ENCODE data around the gene SAC3D1.

SAC3D1 gene

GRCh38 chr11:65060913-65061408, 20.0 kb downstream of the SAC3D1 start:
- DNase-seq: no peak

GRCh38 chr11:65063532-65063931, 22.5 kb downstream of the SAC3D1 start:
- DNase-seq: no peak

- no peak for DNase-seq
These were observed 23.8 kb downstream of the SAC3D1 start for GRCh38 chr11:65064847-65065240.

- DNase-seq: no peak
These were observed 24.8 kb downstream of the SAC3D1 start for GRCh38 chr11:65065851-65066250.

- no peak for DNase-seq
These were observed 25.3 kb downstream of the SAC3D1 start for GRCh38 chr11:65066315-65066714.

GRCh38 chr11:65066805-65067291, 25.8 kb downstream of the SAC3D1 start:
- no peak for DNase-seq

- no peak for DNase-seq
These were observed 26.4 kb downstream of the SAC3D1 start for GRCh38 chr11:65067446-65067845.

GRCh38 chr11:65069217-65069616, 28.2 kb downstream of the SAC3D1 start:
- DNase-seq: peak; percentile 15

GRCh38 chr11:65071907-65072630, 31.1 kb downstream of the SAC3D1 start:
- no peak for DNase-seq

GRCh38 chr11:65072631-65072966, 31.6 kb downstream of the SAC3D1 start:
- DNase-seq: no peak

GRCh38 chr11:65077451-65077850, 36.4 kb downstream of the SAC3D1 start:
- DNase-seq: no peak

GRCh38 chr11:65078151-65078550, 37.1 kb downstream of the SAC3D1 start:
- peak; percentile 37 for DNase-seq

GRCh38 chr11:65078786-65079342, 37.9 kb downstream of the SAC3D1 start:
- DNase-seq: no peak

GRCh38 chr11:65083134-65083833, 42.3 kb downstream of the SAC3D1 start:
- no peak for DNase-seq

- peak; percentile 91 for DNase-seq
These were observed 43.0 kb downstream of the SAC3D1 start, which contains the start of the genes CDCA5 and ZFPL1 for GRCh38 chr11:65083834-65084597. CDCA5 (minus strand) TSS chr11:65084040; CDS start chr11:65083978, 62 bp downstream. ZFPL1 (plus strand) TSS chr11:65084222; CDS start chr11:65084699, 477 bp downstream.

GRCh38 chr11:65084598-65085375, 43.8 kb downstream of the SAC3D1 start:
- DNase-seq: no peak

- no peak for DNase-seq
These were observed 44.4 kb downstream of the SAC3D1 start for GRCh38 chr11:65085446-65085845.

- no peak for DNase-seq
These were observed 45.8 kb downstream of the SAC3D1 start for GRCh38 chr11:65086809-65087208.

- DNase-seq: no peak
These were observed 46.2 kb downstream of the SAC3D1 start for GRCh38 chr11:65087216-65087615.

GRCh38 chr11:65087827-65088226, 46.8 kb downstream of the SAC3D1 start:
- no peak for DNase-seq

GRCh38 chr11:65089621-65090020, 48.6 kb downstream of the SAC3D1 start:
- DNase-seq: no peak

GRCh38 chr11:65090628-65091027, 49.6 kb downstream of the SAC3D1 start:
- DNase-seq: no peak

All from kidney glomerular epithelial cell (primary cell).